Parathyroid adenoma (tissue), 2 donors: ENCODE data around the gene INPPL1.
"Not testable (repeated sequence)": the region's sequence is repeated elsewhere in the genome, so short reads cannot be mapped to it uniquely, and the experiment has no call there.

Source experiments
- H2AFZ ChIP-seq: fragments of 300-600 bp; sonication (generic); one replicate; pipeline ENCODE4 v1.7.0; 2017; ENCODE audit warnings: antibody characterized with exemption, mild to moderate bottlenecking
- H3K27ac ChIP-seq: fragments of 300-600 bp; sonication (generic); one replicate; pipeline ENCODE4 v1.7.0; 2017
- H3K27me3 ChIP-seq: fragments of 300-600 bp; sonication (generic); one replicate; pipeline ENCODE4 v1.7.0; 2017; ENCODE audit warnings: low read length; ENCODE audit not compliant: control insufficient read depth, insufficient read depth
- H3K36me3 ChIP-seq: fragments of 300-600 bp; sonication (generic); one replicate; pipeline ENCODE4 v1.7.0; 2017; ENCODE audit warnings: low read length; ENCODE audit not compliant: control insufficient read depth, insufficient read depth
- H3K4me1 ChIP-seq: fragments of 300-600 bp; sonication (generic); one replicate; pipeline ENCODE4 v1.7.0; 2017; ENCODE audit warnings: control low read depth
- H3K4me2 ChIP-seq: fragments of 300-600 bp; sonication (generic); one replicate; pipeline ENCODE4 v1.7.0; 2017; ENCODE audit warnings: low read length
- H3K4me3 ChIP-seq: fragments of 300-600 bp; sonication (generic); one replicate; pipeline ENCODE4 v1.7.0; 2017; ENCODE audit warnings: low read depth, low read length
- H3K79me2 ChIP-seq: fragments of 300-600 bp; sonication (generic); one replicate; pipeline ENCODE4 v1.7.0; 2017; ENCODE audit warnings: control low read depth
- H3K9ac ChIP-seq: fragments of 300-600 bp; sonication (generic); one replicate; pipeline ENCODE4 v1.7.0; 2017; ENCODE audit warnings: mild to moderate bottlenecking
- H3K9me3 ChIP-seq: fragments of 300-600 bp; sonication (generic); one replicate; pipeline ENCODE4 v1.7.0; 2017; ENCODE audit warnings: low read length; ENCODE audit not compliant: control insufficient read depth
- CTCF ChIP-seq: fragments of 300-600 bp; sonication (generic); IDR thresholded peaks from one replicate; pipeline ENCODE4 v1.7.0; 2017; ENCODE audit warnings: antibody characterized with exemption, mild to moderate bottlenecking
- donor health status: primary hyperparathyroidism.

Gene INPPL1

GRCh38 chr11:72224564-72225410 lies at the start of gene INPPL1:
INPPL1 (plus strand) TSS chr11:72224767; CDS start chr11:72224985, 218 bp downstream.
- peak within 1 kb of the TSS; percentile 80 for H3K4me3 ChIP-seq
- H3K79me2 ChIP-seq, result no peaks in the 10 kb centered on the region
- H3K27ac ChIP-seq, result peak within 1 kb of the TSS; percentile 89
- H3K4me1 ChIP-seq, result peaks cover 3% of the 10 kb centered on the region
- peak within 1 kb of the TSS; percentile 82 for H3K4me2 ChIP-seq
- peak within 1 kb of the TSS; percentile 73 for H2AFZ ChIP-seq
- H3K9ac ChIP-seq, result no peak within 1 kb of the TSS
- H3K36me3 ChIP-seq, result no peaks in the 10 kb centered on the region
- no peaks in the 10 kb centered on the region for H3K9me3 ChIP-seq
- TF ChIP-seq CTCF, result no peak
- H3K27me3 ChIP-seq, result no peaks in the 10 kb centered on the region

DNA sequence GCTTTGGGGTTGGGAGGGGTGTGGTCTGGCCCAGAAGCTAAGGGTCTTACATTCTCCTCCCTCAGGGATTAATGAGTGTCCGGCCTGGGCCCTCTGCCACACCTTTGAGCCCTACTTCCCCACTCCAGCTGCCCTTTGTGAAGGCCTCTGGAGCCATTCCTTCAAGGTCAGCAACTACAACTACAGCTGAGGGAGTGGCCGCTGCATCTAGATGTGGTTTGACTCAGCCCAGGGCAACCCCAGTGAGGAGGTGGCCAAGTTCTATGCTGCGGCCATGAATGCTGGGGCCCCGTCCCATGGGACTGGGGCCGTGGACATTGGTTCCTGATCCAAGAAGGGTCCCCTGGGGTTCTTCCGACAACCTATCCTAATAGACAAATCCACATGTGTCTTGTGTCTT lies 46.9 kb upstream of the INPPL1 start:
- H3K9me3 ChIP-seq, result no peaks in the 10 kb centered on the region
- TF ChIP-seq CTCF, result no peak
- H3K27me3 ChIP-seq, result no peaks in the 10 kb centered on the region
- H3K4me2 ChIP-seq, result no peak overlapping the region
- no peak overlapping the region for H3K9ac ChIP-seq
- no peaks in the 10 kb centered on the region for H3K79me2 ChIP-seq
- H3K36me3 ChIP-seq, result no peaks in the 10 kb centered on the region
- no peak overlapping the region for H2AFZ ChIP-seq
- H3K4me3 ChIP-seq, result no peak overlapping the region
- H3K4me1 ChIP-seq, result no peaks in the 10 kb centered on the region
- H3K27ac ChIP-seq, result no peak overlapping the region

GRCh38 chr11:72179049-72179803 lies 45.3 kb upstream of the INPPL1 start:
- Histone ChIP-seq H2AFZ (no peak overlapping the region), H3K4me3 (no peak overlapping the region), H3K27me3 (no peaks in the 10 kb centered on the region), H3K27ac (no peak overlapping the region), H3K79me2 (no peaks in the 10 kb centered on the region), H3K9ac (no peak overlapping the region), H3K4me2 (no peak overlapping the region), H3K9me3 (no peaks in the 10 kb centered on the region), H3K36me3 (no peaks in the 10 kb centered on the region), H3K4me1 (no peaks in the 10 kb centered on the region)
- no peak for TF ChIP-seq CTCF

- Histone ChIP-seq H3K36me3 (no peaks in the 10 kb centered on the region), H3K27ac (no peak overlapping the region), H3K27me3 (no peaks in the 10 kb centered on the region), H2AFZ (no peak overlapping the region), H3K4me3 (no peak overlapping the region), H3K9ac (no peak overlapping the region), H3K4me1 (no peaks in the 10 kb centered on the region), H3K79me2 (no peaks in the 10 kb centered on the region), H3K4me2 (no peak overlapping the region), H3K9me3 (no peaks in the 10 kb centered on the region)
- no peak for TF ChIP-seq CTCF
These were observed 44.7 kb upstream of the INPPL1 start for GRCh38 chr11:72179804-72180396.

DNA sequence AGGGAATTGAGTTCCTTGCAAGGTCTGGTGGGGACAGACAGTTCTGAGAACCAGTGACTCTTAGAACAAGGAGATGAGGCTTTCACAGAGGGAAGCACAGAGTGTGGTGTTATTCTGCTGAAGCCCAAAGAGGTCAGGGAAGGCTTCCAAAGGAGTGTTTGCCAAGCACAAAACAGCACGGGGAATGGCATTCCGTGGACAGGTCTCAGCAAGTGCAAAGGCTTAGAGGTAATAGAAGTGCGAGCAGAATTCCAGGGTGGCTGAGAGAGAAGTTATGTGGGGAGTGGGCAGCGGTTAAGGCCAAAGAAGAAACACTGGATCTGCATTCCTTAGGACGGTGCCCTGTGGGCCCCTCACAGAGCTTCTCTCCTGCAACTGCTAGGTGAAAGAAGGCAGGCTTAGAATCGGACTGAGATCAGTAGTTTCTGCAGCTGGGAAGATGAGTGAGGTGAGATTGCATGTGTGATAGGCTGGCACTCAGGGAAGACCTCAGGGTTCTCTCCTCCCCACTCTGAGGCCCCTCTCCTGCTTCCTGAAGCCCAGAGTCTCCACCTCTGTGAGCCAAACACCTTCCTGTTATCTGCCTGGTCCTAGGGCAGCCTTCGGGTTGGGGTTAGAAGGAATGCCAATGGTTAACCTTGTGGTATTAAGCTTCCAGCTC lies 43.5 kb upstream of the INPPL1 start:
- not testable (repeated sequence) for H3K36me3 ChIP-seq, H3K4me3 ChIP-seq, H3K79me2 ChIP-seq, H3K4me1 ChIP-seq, H3K9me3 ChIP-seq, H3K4me2 ChIP-seq, H3K9ac ChIP-seq, H3K27ac ChIP-seq, H3K27me3 ChIP-seq
- peak overlapping the region; percentile 56 for H2AFZ ChIP-seq

DNA sequence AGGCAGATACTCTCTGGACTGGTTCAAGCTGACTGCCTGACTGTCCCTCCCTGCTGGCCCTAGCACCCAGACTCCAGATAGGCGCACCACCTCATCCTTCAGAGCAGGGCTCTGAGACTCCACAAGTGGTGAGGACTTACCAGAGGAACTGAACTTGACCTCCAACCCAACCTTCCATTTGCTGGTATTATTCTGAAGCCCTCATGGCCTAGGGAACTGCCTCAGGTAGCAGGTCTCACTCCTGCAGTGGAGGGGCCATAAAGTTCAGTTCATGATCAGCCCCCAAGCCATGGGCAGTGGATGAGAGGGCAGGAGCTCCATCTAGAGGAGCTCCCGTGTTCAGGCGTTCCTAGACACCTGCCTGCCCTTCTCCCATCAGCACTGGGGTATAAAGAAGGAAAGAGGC lies 43.0 kb upstream of the INPPL1 start:
- H3K79me2 ChIP-seq, H3K9ac ChIP-seq, H3K9me3 ChIP-seq, H3K4me1 ChIP-seq, H3K27me3 ChIP-seq, H3K36me3 ChIP-seq, H3K27ac ChIP-seq, H3K4me3 ChIP-seq, H3K4me2 ChIP-seq: not testable (repeated sequence)
- H2AFZ ChIP-seq, result peak overlapping the region; percentile 56
